GM18520 (cell line): ENCODE measurements around the gene PSAP.

Source experiments
- ATAC-seq: cut with Tn5 transposase; IDR thresholded peaks from one replicate; pipeline ENCODE4 v1.9.1; 2021; ENCODE audit not compliant: unreplicated experiment

The PSAP gene

DNA sequence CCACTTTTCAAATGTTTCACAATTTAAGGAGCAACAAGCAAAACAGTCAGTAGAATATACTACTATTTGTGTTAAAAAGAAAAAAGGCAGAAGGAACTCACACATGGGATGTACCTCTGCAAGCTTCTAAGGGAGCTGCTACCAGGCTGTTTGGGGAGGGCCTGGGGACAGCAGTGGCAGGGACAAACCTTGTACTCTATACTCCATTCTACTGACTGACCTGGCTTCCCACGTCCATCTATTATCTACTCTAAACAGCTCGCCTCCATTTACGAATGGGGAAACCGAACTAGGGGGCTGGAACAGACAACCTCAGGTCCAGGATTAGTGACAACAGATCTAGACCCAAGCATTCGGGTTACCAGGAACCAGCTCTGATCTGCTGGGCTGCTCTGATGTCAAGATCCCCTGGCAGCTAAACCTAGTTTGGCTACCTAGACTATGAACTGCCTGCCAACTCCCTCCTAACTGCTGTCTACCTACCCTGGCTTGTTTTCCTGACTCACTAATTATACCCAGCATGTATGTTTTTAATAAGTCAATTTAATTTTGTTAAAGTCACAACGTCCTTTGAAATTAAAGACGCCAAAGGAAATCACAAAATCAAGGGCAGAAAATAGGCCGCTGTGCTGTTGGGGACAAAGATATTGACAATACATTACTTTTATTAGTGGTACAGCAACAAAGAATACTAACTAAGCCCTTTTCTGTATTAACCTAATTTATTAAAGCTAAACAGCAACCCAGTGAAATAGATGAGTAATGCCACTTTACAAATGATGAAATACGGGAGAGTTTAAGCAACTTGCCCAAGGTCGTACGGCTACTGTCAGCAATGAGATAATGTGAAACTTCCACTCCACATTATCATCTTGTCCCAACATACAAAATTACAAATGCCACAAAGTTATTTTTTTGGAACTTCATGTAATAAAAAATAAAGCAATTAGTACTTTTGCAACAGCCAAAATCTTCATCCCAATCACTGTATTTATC lies 5.3 kb downstream of the PSAP start:
- no peak for ATAC-seq

DNA sequence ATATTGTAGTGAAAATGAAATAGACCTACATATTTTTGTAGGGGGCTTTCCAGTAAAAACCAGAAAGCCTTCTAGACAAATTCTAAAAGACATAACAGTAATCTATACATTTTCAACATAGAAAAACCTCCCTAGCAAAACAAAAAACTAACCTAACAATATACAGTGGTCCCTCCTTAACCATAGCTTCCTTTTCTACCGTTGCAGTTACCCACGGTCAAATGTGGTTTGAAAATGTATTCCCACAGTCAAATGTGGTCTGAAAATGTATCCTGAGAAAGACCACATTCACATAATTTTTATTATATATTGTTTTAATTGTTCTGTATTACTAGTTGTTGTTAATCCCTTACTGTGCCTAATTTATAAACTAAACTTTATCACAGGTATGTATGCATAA lies 6.4 kb downstream of the PSAP start:
- no peak for ATAC-seq

DNA sequence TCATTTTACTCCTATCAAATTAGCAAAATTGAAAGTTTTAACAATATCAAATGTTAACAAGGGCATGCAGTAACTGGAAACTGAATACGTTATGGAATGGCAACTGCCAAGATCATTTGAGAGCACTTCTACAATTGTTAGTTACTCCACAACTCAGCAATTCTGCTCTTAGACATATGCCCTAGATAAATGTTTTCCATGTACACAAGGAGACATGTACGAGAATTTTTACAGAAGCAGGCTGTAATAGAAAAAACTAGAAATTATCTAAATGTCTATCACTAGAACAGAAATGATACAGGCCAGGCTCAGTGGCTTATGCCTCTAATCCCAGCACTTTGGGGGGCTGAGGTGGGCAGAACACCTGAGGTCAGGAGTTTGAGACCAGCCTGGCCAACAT lies 7.0 kb downstream of the PSAP start:
- no peak for ATAC-seq

DNA sequence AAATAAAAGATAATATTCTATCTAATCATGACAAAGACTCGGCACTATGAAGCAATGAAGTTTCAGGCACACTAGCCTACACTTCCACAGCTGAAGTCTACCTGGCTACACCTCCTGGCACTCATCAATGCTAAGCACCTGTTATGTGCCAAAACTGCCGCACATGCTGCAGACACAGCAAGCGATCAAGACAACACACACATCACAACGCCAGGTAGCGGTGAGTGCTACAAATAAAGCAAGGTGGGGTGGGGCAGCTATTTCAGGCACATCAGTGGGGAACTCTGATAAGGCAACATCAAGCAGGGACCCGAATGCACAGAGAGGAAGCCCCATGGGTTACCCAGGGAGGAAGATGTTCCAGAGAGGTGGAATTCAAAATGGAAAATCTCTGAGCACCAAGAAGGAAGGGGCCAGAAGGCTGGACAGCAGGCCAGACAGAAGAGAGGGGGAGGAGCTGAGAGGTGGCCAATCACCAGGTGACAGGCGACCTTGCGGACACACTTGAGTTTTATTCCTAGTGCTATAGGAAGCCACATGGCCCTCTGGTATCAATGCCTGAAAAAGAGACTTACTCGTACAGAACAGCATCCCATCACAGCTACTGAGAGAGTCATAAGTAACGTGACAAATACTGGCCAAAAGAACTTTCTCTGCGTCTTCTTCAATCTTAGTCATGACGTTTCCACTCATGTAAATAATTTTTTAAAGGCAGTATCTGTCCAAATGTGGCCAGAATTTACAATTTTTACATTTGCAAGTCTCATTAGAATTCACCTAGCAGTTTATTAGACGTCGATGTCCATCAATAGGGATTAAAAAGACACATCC lies 8.0 kb downstream of the PSAP start:
- no peak for ATAC-seq

DNA sequence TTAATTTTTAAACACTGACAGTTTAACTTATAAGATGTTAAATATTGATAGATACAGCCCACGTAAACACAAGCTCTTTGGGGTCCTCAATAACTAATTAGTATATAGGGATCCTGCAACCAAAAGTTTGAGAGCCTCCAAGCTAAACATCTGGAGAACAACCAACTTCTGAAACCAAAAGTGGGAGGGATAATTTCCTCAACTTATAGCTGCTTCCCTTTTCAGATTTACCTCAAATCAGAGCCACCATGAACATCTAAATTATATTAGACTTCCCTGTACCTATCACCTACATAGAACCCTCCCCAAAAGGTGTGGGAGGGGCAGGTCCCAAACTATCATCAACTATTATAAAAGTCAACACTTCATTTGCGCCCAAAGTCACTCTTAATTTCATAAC lies 8.6 kb downstream of the PSAP start:
- no peak for ATAC-seq

DNA sequence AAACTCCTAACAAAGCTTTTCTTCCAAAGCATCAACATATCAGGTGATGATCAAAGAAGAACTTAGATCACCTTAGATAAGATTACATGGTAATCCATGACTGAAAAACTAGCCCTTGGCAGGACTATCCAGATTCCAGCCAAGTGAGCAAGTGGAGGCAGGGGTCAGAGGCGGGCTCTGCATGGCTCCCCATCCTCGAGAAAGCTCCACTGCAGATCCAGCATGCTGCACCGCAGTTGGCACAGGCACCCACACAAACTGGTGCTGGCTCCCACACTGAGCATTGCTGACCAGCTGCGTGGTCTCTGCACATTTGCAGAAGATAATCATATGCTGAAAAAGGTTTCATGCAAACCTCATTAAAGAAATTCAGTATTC lies 10.1 kb downstream of the PSAP start:
- ATAC-seq: no peak

DNA sequence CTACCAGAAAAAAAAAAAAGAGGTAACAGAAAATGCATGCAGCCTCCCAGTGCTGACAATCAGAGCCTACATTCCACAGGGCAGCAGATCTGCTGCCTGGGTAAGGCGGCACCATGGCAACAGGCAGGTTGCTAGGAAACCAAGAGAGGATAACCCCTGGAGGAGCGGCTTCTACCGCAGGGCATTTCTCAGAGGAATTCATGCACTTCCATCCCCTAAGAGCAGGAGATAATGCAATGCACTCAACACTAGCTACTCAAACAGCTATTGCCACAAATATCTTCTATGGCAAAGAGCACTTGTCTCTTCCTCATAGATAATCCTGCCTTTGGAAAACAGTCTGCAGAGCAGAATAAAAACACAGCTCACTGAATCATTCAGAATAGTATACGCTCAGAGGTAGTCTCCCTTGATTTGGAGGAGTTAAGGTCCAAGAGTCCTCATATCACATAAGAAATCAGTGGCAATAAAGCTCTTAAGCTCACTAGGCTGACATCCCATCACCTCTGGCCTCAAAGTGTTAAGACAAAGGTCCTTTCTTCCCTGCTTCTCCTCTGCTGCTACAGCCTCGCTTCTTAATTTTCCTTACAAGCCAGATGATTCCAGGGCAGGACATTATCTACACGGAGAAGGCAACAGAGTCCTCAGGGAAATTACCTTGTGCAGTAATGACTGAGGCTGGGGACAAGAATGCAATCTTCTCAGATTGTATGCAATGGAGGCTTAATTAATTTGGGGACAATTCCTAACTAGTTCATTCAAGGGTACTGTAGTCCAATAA lies 10.7 kb downstream of the PSAP start:
- ATAC-seq: no peak

DNA sequence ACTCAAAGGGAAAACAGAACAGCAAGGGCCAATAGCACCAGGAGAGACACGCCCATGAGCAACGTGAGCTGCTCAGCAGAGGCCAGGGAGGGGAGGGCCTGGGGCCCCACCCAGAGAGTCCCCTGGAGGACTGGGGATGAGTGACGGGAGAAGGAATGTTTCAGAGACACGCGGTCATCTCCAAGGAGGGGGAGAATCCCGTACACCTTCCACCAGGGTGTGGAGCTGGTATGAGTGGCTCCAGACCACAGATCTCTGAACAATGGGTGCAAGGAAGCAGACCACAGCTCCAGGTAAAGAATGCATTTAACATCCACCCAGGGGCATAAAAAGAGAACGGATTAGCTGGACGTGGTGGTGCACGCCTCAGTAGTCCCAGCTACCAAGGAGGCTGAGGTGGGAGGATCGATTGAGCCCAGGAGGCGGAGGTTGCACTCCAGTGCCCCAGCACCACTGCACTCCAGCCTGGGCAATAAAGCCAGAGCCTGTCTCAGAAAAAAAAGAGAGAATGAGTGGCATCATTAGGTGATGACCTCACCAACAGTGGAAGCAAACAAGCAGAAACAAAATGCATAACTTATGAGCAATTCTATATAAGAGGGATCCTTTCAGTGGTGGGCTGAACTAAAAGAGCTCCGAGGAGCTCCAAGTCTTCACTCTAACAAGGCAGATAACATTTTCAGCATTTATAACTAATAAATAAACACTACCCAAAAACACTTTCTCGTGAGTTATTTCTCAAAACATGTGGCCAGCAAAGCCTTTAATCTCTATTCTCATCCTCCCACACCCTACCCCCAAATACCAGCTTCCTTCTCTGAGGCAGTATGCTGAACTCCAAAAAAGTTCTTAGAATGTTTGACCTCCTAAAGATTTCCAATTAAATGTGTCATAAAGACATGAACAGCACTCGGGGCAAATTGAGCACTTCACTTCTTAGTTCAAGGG lies 12.5 kb downstream of the PSAP start:
- no peak for ATAC-seq

DNA sequence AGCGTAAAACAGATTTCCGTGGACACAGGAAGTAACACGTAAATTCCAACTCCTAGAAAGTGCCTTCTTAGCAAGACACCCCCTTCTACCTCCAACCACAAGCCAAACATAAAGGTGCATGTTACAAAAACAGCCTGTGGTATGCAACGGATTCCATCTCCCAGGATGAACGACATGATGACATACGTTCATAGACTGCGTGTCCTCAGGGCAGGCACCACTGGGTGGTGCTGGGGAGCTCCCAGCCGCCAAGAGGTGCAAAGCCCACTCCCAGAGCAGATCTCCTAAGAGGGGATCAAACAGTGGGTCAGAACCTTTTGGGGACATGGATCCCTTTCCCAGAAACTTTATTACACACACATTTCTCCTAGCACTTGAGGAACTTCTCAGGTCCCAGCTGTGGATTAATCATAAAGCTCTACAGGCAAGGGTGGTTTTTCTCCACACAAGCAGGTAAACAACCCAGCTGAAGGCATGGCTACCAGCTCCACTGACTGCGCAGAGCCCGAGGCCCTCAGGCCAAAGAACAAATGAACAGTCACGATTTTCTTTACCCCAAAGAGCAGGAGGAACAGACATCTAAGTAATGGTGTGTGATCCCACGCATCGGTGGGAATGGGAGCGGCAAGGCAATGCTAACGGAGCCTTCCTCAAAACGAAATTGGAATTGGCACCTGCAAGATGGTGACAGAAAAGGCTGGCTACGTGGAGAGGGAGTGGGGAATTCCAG lies 13.8 kb downstream of the PSAP start:
- ATAC-seq: no peak

DNA sequence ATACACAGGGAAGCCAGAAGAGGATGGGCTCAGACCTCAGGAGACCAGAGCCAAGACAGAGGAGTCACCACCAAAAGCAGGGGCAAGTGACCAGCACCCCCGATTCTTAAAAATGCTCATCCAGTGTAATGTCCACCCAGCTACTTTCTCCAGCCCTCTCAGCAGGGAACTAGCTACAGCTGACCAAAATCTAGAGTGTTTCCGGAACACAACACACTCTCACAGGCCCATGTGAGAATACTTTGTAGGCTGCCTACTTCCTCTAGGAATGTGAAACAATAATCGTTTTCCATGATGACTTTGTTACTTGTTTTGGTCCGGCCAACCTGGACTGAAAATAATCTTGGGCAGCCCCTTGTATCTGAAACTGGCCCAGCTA lies 14.5 kb downstream of the PSAP start:
- peak; percentile 9 for ATAC-seq

DNA sequence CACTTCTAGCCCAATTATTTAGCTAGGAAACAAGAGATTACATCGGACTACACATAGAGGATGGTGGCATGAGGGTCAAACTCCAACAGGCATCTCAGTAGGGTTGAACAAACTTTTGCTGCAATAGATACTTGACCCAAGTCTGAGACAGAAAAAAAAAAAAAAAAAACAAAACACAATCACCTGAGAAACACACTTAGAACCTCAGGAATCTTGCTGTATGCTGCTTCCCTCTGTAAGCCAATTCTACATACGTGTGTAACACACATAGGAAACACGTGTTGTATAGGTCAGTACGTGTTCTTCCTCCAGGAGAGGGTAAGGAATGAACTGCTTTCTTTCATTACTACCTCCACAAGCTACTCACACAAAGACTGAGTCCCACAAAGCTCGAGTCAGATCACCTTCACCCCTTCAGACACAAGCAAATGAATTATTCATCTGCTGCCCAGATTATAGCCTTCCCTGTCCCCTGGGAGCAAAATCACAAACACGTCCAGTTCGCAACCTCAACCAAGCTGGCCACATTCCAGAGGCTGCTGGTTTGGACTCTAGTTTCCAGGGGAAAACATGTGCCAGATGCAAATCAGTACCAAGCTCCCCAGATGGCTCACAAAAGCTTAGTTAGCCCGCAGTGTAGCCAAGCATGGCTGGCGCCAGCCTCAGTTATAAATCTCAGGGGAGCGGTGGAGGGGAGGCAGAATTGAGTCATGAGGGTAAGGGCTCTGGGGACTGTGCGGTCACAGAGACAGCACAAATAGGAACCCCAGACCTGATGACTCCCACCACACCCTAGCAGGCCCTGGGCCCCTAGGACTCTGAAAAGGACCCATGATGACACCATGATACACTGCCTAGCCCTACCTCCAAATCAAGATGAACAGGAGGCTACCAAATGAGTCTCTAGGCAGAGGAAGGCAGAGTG lies 15.1 kb downstream of the PSAP start:
- peak; percentile 89 for ATAC-seq

DNA sequence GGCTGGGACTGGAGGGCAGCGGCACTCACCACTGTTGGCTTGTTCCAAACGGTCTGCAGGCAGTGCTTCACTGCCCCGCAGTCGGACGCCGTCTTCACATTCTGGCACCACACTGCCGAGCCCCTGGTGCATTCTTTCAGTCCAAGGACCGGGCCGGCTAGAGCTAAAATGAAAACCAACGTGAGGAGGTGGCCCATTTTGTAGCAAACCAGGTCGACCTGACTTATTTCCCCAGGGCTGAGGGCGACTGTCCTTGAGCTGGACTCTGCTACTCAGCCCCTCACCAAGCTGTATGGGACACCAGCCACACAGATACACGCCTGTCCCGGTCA lies 16.7 kb downstream of the PSAP start:
- no peak for ATAC-seq

DNA sequence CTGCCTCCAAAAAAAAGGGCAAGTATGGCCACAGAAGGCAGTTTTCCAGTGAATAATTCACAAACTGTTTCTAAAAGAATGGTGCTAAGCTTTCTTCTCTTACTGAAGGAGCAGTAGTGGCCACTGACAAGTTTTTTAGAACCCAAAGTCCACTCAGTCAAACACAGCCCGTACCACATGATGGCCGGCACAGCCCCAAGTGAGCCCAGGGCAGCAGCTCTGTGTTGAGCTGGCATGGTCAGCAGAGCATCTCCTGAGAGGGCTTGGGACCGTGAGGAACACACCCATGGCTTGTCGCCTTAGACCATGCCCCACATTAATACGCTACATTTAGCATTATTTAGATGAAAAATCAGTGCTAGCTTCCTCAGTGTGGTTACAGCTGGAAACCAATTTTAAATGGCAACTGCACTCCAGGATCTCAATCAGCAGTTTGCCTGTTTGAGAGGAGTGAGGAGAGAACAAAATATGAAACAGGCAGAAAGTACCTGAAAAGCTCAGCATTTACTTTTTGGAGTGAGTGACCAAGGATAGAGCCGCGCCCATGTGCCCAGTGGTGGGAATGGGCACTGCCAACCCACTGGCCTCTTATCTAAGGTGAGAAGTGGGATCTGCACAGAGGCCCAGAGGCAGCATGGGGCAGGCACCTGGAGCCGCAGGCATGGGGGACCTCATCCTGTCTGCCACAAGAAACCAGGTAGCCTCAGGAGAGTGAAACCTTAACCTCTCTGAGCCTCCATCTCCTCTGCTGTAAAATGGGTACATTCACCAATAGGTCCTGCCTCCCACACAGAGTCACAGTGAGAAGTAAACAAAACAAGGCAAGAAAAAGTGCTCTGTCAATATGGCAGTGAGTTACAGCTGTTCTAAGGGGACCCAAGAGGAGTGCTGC lies 17.4 kb downstream of the PSAP start:
- ATAC-seq: no peak

DNA sequence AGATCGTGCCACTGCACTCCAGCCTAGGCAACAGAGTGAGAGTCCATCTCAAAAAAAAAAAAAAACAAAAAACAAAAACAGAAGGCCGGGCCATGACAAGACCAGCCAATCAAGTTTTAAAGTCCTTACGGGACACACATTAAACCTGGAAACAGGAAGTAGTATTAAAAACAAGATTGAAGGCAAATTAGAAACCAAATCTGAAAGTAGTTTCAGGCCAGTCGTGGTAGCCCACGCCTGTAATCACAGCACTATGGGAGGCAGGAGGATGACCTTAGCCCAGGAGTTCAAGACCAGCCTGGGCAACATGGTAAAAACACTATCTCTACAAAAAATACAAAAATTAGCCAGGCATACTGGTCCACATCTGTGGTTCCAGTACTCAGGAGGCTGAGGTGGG lies 18.1 kb downstream of the PSAP start:
- ATAC-seq: no peak

DNA sequence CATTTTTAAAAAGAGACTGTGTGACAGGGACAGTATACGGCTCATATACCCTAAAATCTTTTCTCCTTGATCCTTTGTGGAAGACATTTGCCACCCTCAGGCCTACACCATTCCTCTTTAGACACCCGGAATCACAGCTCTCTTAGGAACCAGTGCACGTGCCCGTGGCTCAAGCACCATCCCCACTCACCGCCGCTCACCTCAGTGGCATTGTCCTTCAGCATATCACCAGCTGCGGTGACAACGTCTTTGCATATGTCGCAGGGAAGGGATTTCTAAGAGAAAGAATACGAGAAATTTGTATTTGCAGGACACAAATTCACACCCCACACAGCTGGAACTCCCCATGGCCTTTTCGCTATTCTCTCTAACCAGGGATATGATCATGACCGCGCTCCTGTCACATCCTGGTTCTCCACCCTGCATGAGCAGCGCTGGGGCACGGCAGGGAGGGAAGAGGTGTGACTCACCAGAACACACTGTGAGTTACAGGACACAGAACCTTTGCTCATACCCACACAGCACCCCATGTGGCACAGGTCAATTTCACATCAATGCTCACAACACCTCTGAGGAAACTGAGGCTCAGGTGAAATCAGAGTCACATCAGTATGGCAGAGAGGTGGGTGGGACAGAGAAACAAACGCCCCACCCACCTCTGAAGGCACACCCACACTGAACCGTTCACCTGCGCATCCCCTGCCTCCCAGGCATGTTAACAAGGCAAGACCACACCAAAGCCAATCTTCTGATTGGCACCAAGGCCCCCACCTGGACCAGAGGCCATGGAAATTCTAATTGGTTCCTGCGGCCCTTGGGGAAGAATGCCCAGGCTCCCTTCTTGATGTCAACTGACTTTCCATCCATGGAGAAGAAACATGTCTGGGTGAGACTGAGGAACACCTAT lies 19.2 kb downstream of the PSAP start:
- ATAC-seq: no peak

DNA sequence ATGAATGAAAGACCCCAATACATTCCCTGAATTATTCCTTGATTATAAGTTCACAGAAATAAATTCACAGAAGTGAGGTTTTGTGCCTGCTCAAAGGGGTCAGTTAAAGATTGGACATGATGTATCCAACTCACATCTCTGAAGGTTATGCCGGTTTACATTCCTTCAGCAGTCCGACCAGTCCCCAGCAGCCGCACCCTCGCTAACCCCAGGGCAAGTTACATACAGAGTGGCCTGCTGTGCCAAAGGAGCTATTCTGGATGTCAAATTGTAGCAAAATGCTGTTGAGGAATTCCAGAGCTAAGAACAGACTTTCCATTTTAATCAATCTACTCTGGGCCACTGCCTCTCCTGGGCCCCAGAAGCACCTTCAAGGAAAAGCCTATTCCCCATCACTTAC lies 20.3 kb downstream of the PSAP start:
- no peak for ATAC-seq

DNA sequence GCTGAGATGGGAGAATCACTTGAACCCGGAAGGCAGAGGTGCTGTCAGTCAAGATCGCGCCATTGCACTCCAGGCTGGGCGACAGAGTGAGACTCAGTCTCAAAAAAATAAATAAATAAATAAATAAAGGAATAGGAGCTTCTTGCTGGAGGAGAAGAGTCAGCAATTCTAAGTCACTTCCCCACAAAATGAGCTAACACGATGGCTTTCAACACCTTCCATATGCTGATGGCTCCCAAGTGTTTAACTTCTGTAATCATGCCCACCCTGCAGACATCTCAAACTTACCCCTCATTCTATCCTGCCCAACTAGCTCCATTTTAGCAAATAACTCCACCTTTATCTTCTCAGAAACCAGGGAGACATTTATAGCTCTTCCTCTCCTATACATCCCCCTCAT lies 21.2 kb downstream of the PSAP start:
- no peak for ATAC-seq
